Superior temporal gyrus (tissue), 1 donor: Measurements from ENCODE around the gene MORC2.

Source experiments
- DNase-seq: peaks from one replicate; pipeline ENCODE4 v3.0.0-alpha.2; 2016; ENCODE audit errors: extremely low spot score

Gene MORC2

DNA sequence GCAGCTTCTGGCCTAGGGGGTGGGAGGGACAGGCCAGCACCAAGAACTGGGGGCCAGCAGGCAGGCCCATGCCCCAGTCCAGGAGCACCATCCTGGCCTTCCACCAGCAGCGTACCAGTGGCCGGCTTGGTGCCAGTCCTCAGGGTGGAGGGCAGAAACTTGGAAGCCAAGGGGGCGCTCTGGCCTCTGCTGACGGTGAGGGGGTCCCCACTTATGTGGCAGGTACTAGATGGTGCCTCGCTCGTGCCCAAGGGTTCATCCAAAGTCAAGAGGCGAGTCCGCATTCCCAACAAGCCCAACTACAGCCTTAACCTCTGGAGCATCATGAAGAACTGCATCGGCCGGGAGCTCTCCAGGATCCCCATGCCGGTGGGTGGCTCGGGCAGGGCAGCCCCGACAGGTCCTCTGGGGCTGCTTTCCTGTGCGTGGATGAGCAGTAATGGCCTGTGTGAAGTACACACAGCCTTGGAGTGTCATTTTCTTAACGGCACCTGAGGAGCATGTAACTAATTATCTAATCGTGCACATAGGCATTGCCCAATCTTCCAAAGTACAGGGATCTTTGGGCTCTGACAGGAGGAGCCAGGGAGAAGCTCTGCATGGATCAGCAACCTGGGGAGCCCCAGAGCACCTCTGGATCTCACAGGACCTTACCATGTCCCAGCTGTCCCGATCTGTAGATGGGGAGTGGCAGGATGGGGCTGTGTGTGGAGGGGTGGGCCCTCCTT lies 79.1 kb downstream of the MORC2 start:
- DNase-seq = no peak

DNA sequence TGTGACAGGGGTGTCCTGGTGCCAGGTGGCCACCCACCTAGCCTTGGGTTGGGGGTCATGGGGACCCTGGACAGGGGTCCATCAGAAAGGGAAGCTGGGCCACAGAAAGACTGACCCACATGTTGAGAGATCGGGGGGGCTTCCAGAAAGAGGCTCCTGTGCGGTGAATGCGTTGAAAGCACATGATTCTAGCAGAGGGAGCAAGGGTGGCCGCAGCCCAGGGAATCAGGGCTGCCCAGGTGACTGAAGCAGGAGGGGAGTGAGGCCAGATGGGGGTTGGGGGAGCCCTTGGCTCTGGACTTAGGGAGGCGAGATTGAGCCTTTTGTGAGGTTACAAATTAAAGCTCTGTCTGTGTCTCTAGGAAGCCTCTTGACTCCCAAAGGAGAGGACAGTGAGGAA lies 80.7 kb downstream of the MORC2 start:
- DNase-seq = no peak

DNA sequence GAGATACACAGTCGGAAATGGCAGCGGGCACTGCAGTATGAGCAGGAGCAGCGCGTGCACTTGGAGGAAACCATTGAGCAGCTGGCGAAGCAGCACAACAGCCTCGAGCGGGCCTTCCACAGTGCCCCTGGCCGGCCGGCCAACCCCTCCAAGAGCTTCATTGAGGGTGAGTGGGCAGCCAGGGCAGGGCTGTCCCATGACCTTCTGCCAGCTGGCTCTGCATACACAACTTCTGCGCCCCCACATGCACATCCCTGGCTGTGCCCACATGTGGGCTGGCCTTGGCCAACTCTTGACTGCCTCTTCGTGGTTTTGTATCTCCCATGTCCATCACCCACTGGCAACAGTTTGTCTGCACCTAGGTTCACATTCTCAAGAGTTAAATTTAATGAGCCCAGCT lies 81.1 kb downstream of the MORC2 start:
- DNase-seq = no peak

DNA sequence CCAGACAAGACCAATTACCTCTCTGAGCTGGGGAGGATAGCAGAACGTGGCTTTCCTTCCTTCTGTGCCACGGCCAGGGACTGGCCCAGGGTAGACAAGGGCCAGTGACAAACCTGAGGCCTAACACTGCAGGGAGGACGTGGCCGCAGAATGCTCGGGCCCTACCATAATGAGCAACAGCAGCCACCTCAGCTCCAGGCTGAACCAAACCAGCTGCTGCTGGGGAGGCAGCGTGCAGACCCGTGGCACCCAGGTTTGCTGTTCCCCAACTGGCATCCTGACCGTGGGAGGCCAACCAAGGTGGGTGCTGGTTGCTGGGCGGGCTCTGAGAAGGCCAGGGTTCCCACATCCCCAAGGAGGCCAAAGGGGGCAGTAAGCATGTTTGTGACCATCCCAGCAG lies 83.0 kb downstream of the MORC2 start:
- no peak for DNase-seq

DNA sequence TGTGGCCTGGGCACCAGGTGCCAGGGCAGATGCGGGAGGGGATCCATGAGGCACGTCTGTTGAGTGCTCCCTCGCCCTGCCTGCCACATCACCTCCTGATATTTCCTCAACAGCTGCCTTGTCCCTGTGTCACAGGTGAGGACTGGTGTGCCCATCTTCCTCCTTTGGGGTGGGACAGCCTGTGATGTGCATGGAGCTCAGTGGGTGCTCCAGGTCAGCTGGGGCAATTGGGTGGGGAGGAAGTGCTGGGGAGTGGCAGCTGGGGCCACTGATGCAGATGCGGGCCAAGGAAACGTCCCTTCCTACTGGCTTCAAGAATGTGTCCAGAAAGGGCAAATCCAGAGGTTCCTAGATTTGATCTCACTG lies 83.6 kb downstream of the MORC2 start:
- no peak for DNase-seq

DNA sequence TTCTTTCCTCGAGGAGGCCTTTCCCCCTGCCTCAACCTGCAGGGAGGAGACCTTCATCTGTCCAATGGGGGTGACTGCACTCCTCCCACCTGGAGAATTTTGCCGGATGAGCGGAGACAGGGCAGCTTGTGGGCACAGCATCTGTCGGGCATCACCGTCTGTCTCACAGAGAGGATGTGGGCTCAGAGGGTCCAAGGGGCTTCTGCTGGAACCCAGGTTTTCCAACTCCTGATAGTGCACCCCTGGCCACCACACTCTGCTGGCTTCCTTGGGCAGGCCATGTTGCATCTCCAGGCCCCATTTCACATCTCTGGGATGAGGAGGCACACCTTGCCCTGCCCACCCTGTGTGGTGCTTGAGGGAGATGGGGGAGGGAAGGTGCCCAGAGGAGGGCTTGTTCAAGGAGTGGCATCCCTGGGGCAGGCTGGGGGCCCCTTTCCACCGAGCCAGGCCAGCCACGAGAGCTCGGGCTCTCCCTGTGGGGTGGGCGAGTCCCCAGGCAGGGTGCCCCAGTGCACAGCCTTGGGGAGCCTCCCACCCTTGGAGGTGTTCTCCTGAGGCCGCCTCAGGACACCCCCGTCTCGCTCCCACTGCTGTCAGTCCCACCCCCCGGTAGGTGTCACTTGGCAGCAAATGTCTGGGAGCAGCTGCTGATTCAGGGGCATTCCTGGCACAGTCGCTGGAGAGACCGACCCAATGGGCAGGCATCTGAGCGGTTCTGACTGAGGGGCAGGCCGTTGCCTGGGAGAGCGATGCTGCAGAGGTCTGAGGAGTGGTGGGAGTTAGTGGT lies 84.2 kb downstream of the MORC2 start:
- no peak for DNase-seq

DNA sequence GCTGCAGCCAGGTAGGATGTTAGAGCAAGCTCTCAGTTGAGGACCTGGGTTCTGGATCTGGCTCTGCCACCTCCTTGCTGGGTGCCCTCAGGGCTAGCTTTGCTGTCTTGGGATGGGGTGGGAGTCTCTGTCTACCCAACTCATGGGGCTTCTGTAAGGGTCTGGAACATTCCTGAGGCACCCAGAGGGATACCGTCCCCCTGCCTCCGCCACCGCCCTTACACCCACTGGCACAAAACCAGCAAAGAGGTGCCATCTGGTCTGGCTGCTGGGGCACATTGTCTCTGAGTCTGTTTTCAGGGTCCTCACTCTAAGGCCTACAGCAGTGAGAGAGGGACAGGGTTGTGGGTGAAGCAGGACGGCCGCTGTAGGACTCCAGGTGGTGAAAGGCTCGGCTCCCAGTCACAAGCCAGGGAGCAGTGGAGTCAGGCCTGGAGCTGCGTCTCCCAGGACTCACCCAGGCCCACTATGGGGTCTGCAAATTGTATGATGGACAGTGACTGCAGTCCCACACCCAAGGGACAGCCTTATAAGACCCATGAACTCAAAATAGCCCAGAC lies 84.9 kb downstream of the MORC2 start:
- DNase-seq = no peak

DNA sequence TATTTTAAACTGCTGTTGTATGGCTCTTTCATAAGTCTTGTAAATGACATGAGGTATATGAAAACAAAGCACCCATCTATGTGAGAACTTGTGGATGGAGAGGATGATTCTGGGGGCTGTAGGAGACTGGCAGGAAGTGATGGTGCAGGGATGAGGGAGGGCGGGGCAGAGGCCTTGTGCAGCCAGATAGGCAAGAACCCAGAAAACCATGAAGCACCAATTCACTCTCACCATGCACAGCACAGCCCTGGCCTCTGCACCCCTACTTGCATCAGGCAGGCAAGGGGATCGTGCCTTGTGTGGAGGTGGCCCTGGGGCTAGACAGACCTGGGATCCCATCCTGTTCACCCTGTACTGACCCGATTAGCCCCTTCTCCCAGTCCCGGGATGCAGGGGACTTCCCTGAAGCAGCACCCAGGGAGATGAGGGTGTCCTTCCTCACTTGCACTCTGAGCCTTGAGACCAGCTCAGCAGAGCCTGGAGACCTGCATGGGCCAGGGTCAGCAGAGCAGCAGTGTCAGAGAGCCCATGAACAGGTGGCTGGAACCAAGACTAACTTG lies 85.5 kb downstream of the MORC2 start:
- no peak for DNase-seq

DNA sequence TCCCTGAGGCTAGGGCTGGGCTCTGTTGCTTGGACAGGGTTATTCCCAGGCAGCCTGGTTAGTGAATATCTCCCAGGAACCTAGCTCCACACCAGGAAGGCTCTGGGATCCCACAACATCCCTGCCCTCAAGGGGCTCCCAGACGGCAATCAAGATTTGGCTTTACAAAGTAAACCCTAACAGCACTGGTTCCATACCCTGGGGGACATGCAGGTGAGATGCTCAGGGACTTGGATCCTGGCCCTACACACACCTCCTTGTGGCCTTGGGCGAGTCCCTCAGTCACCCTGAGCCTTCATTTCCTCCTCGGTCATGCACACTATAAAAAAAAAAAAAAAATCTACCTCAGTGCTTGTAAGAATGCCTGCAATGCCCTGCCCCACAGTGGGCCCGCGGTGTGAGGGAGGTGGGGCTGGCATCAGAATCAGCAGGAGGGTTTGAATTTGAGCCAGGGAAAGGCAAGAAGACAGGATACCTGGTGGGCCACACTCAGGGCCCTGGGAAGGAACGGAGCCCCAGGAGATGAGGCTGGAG lies 86.3 kb downstream of the MORC2 start:
- DNase-seq = no peak

DNA sequence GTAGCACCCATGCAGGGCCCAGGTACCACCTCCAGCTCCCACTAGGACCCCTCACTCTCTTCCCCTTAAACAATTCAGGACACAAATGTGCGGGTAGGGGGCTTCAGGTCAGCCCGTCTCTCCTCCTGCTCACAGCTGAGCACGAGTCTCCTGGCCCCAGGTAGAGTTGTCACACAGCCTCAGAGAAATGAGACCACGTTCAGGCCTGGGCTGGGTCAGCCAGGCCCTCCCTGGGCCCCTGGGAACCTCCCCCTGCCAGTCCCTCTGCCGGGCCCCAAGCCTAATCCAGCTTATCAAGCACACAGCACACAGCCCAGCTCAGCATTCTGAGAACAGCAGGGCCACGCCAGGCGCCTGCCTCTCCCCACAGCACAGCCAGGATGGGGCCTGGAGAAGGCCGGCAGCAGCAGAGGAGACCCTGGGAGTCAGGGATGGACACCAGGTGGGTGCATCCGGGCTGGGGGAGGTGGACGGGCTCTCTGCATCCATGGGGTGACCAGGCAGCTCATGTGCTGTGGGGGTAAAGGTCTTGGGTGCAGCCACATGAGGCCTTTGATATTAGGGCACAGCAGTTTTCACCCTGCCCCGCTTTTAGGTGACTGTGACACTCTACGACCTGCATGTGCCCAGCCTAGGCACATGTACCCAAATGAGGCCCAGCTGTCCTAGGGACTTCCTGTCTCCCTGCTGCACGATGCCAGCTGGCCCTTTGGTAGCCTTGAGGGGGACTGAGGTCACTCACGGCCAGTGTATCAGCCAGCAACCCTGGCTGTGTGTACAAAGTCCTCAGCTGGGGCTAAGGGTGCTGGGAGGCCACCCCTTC lies 87.0 kb downstream of the MORC2 start:
- no peak for DNase-seq

DNA sequence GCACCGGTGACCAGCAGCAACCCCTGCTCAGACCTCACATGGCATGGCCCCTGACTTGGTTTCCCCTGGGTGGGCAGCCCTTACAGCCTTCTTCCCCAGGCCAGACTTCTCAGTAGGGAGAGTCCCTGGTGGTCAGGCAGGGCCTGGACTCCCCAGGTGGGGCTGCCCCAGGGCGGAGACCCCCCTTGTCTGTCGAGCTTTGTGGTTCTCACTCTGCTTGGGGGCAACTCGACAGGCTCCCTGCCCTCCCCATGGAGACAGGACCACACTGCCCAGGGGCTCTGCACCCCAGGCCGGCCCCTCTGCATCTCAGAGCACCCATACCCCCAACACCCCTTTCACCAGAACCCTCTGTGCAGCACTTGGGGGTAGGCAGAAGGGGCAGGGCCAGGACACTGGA lies 87.7 kb downstream of the MORC2 start:
- no peak for DNase-seq

DNA sequence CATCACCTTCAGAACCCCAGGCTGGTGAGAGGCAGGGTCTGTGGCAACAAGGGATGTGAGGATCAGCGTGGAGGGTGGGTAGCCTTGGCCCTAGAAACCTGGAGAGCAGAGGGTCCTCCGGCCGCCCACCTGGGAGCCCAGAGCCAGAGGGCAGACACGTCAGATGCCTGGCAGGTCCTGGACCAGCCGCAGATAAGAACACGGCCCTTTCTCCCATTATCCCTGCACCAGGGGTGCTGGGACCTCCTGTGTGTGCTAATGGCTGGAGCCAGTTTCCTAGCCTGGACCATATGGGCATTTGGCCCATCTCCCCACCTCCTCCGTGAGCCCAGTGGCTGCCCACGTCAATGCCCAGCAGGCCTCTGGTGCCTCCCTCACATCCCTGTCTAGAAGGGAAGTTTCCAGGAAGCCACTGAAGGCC lies 88.4 kb downstream of the MORC2 start:
- DNase-seq = no peak

DNA sequence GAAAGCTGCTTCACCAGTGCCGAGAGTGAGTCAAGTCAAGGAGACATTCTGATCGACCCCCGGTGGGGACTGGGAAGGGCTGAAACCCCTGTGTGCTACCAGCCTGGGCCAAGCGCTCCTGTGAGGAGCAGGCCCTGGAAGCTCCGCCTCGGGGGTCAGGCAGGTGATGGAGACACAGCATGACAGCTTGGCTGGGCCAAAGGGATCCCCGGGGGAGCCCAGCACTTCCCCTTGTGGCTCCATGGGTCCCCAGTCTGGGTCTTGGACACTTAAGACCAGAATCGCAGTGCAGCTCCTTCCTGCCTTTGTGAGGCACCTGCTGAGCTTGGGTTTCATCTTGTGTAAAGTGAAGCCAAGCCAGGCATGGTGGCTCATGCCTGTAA lies 89.2 kb downstream of the MORC2 start:
- DNase-seq = no peak

DNA sequence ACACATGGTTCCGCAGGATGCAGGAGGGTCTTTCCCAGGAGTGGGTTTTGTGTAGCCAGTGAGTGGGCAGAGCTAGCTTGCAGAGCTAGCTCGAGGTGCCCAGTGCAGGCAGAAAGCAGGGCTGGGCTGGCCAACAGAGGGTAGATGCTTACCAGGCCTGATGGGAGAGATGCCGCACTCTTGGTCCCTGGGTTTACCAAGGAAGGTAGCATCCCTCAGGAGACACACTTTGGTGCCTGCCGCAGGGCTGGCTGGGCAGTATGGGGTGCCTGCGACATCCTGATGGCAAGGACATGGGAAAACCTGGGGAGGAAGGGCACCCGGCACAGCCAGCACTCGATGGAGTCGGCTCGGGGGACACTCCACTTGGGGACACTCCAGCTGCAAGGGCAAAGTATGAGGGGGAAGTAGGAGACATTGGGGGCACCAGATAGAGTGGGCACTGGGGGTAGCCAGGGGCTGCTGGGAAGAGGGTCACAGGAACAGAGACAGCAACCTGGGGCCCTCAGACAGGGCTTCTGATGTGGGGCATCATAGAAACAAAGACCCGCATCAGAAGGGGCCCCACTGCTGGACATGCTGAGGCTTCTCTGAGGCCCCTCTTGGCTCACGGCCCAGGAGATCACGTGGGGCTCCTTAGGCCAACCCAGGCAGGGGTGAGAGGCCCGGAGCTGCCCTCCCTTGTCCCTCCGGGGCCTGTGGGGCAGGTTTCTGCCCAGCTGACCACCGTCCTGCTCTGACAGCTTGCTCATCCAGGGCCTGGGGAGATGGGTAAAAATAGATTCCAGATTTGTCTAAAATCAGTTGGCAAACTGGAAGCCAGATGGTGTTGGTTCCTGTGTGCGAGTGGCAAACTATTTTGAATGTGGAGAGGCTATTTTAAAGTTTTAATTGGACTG lies 89.8 kb downstream of the MORC2 start:
- DNase-seq = peak; percentile 40

DNA sequence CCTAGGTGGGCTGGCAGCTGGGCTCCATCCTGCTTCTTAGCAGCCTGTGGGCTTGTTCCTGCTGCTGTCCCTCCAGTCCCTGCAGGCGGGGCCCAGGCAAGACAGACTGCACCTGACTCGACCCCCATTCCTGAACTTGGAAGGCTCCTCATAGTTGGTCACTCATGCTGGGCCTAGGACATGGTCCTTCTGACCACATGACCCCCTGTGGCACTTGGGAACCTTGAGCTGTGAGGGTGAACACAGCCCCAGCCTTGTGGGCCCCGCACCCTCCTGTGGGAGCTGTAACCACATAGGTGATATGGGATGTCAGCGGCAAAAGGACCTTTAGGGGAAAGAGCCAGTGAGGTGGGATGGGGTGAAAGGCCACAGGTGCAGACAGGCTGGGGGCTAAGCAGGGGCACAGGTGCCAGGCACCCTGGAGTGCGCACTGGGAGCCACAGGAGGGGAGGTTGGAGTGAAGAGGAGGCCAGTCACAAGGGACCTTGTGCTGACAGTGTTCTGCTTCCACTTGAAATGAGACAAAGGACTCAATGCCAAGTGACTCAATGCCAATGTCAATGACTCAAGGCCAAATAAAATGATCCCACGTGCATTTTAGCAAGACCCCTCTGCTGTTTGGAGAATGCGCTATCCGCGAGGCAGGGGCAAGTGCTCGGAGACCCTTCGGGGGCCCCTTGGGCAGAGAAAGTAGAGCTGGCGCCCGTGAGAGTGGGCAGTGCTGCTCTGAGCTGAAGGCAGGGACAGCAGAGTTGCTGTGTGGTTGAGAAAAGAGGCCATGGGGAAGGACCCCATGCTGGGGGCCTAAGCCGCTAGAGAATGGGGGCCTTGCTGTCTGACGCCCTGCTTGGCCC lies 90.7 kb downstream of the MORC2 start:
- peak; percentile 27 for DNase-seq

DNA sequence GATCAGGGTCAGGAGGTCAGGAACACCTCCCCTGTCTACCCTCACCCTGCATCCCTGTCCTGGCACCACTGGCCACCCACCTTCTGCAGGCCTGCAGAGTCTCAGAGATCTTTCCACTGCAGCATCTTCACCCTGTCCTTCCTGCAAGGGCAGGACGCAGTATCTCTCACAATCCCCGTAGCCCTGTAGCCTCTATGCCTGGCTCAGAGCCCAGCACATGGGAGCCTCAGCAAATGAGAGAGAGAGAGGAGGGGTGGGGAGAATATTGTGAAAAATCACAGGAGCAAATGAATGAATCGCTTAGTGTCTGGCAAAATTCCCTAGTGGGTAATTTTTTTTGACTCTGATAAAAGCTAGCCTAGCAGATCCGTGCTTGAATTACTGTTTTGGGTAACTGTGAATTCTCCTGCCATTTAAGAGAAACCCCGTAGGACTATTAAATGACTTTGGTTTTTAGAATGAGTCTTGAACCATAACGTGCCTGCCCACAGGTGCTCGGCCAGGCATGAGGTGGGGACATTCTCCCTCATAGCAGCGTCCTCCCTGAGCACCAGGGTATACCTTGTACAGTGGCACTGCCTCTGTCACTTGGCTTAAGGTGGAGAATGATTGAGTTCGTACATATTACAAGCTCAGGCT lies 91.5 kb downstream of the MORC2 start:
- peak; percentile 84 for DNase-seq

DNA sequence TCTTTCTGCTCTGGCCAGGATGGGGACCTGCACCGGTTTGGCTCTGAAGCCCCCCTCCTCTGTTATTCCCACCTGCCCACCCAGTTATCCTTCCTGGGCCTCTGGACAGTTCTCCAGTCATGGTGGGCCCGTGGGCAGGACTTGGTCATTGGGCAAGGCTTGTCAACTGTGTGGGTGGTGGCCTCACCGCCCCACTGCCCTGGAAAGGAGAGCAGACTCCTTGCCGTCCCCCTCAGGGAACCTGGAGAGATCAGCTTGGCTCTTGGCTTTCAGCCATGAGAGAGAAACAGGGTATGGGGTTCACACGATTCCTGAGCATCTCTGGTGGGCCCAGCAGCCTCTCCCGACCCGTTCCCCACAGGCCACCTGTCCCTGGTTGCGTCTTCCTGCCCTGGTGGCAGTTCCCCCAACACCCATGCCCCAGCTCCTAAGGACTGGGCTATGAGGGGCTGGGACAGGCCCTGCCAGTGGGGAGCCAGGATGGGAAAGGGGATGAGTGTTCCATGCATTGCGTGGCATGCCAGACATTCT lies 92.3 kb downstream of the MORC2 start:
- DNase-seq = no peak

DNA sequence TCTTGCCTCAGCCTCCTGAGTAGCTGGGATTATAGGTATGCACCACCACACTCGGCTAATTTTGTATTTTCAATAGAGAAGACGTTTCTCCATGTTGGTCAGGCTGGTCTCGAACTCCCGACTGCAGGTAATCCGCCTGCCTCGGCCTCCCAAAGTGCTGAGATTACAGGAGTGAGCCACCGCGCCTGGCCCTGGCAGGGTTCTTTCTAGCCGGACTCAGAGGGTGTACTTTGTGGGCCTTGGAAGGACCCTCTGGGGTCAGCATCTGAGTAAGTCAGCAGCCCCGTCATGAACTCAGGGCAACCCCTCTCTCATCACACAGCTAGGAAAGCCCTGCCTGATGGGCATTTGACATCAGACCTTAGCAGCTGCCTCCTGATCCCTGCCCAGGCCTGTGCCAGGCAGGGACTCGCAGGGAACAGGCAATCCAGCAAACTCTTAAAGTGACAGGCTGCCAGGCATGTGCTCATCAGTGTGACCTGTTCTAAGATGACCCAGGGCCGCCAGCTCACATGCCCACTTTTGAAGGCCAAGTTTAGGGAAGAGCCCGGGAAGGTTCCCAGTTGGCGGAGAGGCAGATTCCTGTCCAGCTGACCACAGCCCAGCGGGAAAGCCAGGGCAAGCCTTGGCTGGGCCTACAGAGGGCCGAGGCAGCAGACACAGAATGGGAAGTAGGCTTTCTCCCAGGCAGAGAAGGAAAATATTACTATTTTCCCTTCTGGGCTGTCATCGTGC lies 92.9 kb downstream of the MORC2 start:
- DNase-seq = no peak
